GM12891 (cell line): ENCODE measurements around the gene SORCS2.

Experiments used
- PAX5 ChIP-seq: IDR thresholded peaks from 2 replicates; pipeline ENCODE4 v1.6.1; 2011; ENCODE audit warnings: low read length, moderate library complexity, mild to moderate bottlenecking; ENCODE audit not compliant: insufficient read depth, severe bottlenecking
- POLR2A ChIP-seq: IDR thresholded peaks from 2 replicates; pipeline ENCODE4 v1.6.1; 2011; ENCODE audit warnings: low read depth, low read length, control low read depth
- POLR2AphosphoS5 ChIP-seq: IDR thresholded peaks from 2 replicates; pipeline ENCODE4 v1.6.1; 2011; ENCODE audit warnings: low read depth, low read length, control low read depth
- POU2F2 ChIP-seq: IDR thresholded peaks from 2 replicates; pipeline ENCODE4 v1.6.1; 2011; ENCODE audit warnings: low read depth, mild to moderate bottlenecking, control low read depth, low read length, moderate library complexity
- SPI1 ChIP-seq: IDR thresholded peaks from 2 replicates; pipeline ENCODE4 v1.6.1; 2011; ENCODE audit warnings: low read depth, low read length, control low read depth
- TAF1 ChIP-seq: IDR thresholded peaks from 2 replicates; pipeline ENCODE4 v1.6.1; 2011; ENCODE audit warnings: low read depth, low read length, control low read depth

- TF ChIP-seq POLR2AphosphoS5 = no peak
- TF ChIP-seq POLR2A = no peak
- no peak for TF ChIP-seq TAF1
- TF ChIP-seq SPI1 = no peak
- TF ChIP-seq POU2F2 = no peak
- TF ChIP-seq PAX5 = no peak
Measured at GRCh38 chr4:7417639-7418038, 225.3 kb downstream of the SORCS2 start.
